Keratinocyte (primary cell): ENCODE results near the gene MED12. TPM values are rescaled to one million over a fixed set of nuclear protein-coding genes. Genes with fewer than 3 reads are reported as not detected.

Source experiments
- DNase-seq: peaks from one replicate; pipeline ENCODE4 v3.0.0-alpha.2; 2011; ENCODE audit warnings: low read depth, missing footprints, low spot score
- FAIRE-seq: peaks from 2 replicates; lab custom pipeline; 2011; peaks lifted over from hg19 to GRCh38; lab: Jason Lieb, UNC
- H2AFZ ChIP-seq: 2 replicates; pipeline ENCODE4 v1.6.0; 2012; ENCODE audit warnings: low read length, control low read depth, inconsistent platforms; ENCODE audit not compliant: control insufficient read depth
- H3K27ac ChIP-seq: 2 replicates; pipeline ENCODE4 v1.5.1; 2011; ENCODE audit warnings: low read length; ENCODE audit not compliant: control insufficient read depth, insufficient read depth
- H3K27me3 ChIP-seq: 3 replicates; pipeline ENCODE4 v1.6.0; 2011; ENCODE audit warnings: low read length; ENCODE audit not compliant: control insufficient read depth, insufficient read depth; ENCODE audit errors: extremely low read depth
- H3K36me3 ChIP-seq, 2 experiments: 2 replicates in 1 of 2; 3 replicates in 1 of 2; pipeline ENCODE4 v1.5.1; 2011; ENCODE audit warnings: low read length in 2 of 2, mild to moderate bottlenecking in 1 of 2; ENCODE audit not compliant: control insufficient read depth in 2 of 2, insufficient read depth in 2 of 2; ENCODE audit errors: extremely low read depth in 1 of 2
- H3K4me1 ChIP-seq: 3 replicates; pipeline ENCODE4 v1.5.1; 2011; ENCODE audit warnings: low read length; ENCODE audit not compliant: control insufficient read depth, insufficient read depth; ENCODE audit errors: extremely low read depth
- H3K4me2 ChIP-seq: 3 replicates; pipeline ENCODE4 v1.6.0; 2011; ENCODE audit warnings: low read depth, low read length; ENCODE audit not compliant: control insufficient read depth, insufficient read depth; ENCODE audit errors: extremely low read depth
- H3K4me3 ChIP-seq, 3 experiments: fragments of 200-600 bp in 1 of 3; sonication (generic) in 1 of 3; 2 replicates in 2 of 3; 3 replicates in 1 of 3; pipeline ENCODE4 v1.5.1; 2011 to 2016; ENCODE audit warnings: low read length in 3 of 3, mild to moderate bottlenecking in 3 of 3, control low read depth in 2 of 3, inconsistent platforms in 1 of 3, low read depth in 1 of 3, mixed read lengths in 1 of 3, mixed run types in 1 of 3, moderate library complexity in 1 of 3; ENCODE audit not compliant: control insufficient read depth in 2 of 3, insufficient read depth in 2 of 3; ENCODE audit errors: extremely low read depth in 1 of 3
- H3K79me2 ChIP-seq: 2 replicates; pipeline ENCODE4 v1.6.0; 2012; ENCODE audit warnings: low read length; ENCODE audit not compliant: control insufficient read depth, insufficient read depth
- H3K9ac ChIP-seq: 3 replicates; pipeline ENCODE4 v1.6.0; 2011; ENCODE audit warnings: low read length; ENCODE audit not compliant: control insufficient read depth, insufficient read depth; ENCODE audit errors: extremely low read depth
- H3K9me1 ChIP-seq: 3 replicates; pipeline ENCODE4 v1.6.0; 2011; ENCODE audit warnings: low read length; ENCODE audit not compliant: control insufficient read depth, insufficient read depth; ENCODE audit errors: extremely low read depth
- H3K9me3 ChIP-seq: 2 replicates; pipeline ENCODE4 v1.5.1; 2012; ENCODE audit warnings: low read depth, low read length; ENCODE audit not compliant: control insufficient read depth
- H4K20me1 ChIP-seq: 3 replicates; pipeline ENCODE4 v1.6.0; 2011; ENCODE audit warnings: low read length; ENCODE audit not compliant: control insufficient read depth, insufficient read depth; ENCODE audit errors: extremely low read depth
- EZH2 ChIP-seq: IDR thresholded peaks from one replicate; pipeline ENCODE4 v1.6.1; 2012; ENCODE audit warnings: inconsistent platforms, mild to moderate bottlenecking, low read length, moderate library complexity
- dilution Hi-C: fragments of 300-500 bp; cut with MboI; formaldehyde crosslinking; loops from one replicate; pipeline ENCODE4 v1.7.0; 2020; ENCODE audit warnings: low sequenced_read_pairs; ENCODE audit not compliant: extremely low pct_ligation_motif_present
- polyA plus RNA-seq, 5 experiments: library from polyadenylated mRNA; depleted of rRNA in 3 of 5; stranded (reverse) in 3 of 5; stranded (forward) in 1 of 5; unstranded in 1 of 5; fragments of >200 nt; gene quantifications; 1 replicate in 1 of 5; 2 replicates in 3 of 5; 3 replicates in 1 of 5; pipeline versions ENCODE4 v1.2.1 to v1.2.3, GENCODE V29; 2011 to 2012; ENCODE audit warnings: missing spikeins in 2 of 5, low read depth in 1 of 5, low replicate concordance in 1 of 5
- TF ChIP-seq, protein P1 (sequence below), 3 experiments: IDR thresholded peaks in 1 of 3; conservative IDR thresholded peaks in 1 of 3; optimal IDR thresholded peaks in 1 of 3; 2 replicates in 2 of 3; 3 replicates in 1 of 3; pipeline versions ENCODE3 to v1.5.1; 2011; ENCODE audit warnings: low read length in 3 of 3, mild to moderate bottlenecking in 3 of 3, moderate library complexity in 2 of 3, control low read depth in 1 of 3, inconsistent platforms in 1 of 3; ENCODE audit not compliant: insufficient read depth in 2 of 3; ENCODE audit errors: extremely low read depth in 1 of 3

MED12 gene
- polyA plus RNA-seq, 1 donor (not counting 4 experiments of a cell fraction or from before 2014, with no cell fraction given) = 4.2 TPM

DNA sequence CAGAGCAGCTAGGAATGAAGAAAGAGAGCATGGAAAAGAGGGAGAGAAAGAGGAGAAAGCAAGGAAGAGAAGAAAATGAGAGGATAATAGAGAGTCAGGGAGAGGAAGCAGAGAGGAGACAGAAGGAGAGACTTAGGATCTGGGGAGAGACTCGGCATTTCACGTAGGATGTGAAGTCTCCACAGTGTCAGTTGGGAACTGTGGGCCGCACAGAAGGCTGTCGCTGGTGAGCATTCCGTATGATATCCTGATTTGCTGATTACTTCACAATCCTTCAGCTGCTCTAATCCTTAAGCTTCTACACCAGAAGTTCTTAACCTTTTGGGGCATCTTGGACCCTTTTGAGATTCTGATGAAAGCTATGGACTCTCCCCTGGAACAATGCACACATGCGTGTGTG, 40.2 kb downstream of the MED12 start:
- DNase-seq = no peak

DNA sequence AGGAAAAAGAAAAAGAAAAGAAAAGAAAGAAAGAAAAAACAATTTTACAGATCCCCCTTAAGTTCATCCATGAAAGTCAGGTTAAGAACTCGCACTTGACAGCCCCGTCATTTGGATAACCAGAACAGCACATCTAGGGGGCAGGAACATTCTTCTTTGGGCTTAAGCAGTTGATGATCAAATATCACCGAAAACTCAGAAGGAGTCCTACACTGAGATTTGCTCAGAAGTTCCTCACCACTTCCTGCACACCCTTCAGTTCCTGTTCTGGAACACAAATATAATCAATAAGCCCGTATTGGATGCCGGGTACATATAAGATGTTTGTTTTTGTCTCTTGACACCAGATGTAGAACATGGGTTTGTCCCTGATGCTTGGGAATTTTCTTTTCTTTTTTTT, 40.9 kb downstream of the MED12 start:
- Histone ChIP-seq H3K36me3 (no peaks in the 10 kb centered on the region), H3K79me2 (no peaks in the 10 kb centered on the region), H3K4me3 (no peak overlapping the region), H4K20me1 (no peaks in the 10 kb centered on the region), H3K27ac (no peak overlapping the region), H3K9me3 (no peaks in the 10 kb centered on the region), H3K27me3 (no peaks in the 10 kb centered on the region), H3K9me1 (no peaks in the 10 kb centered on the region), H3K9ac (no peak overlapping the region), H2AFZ (no peak overlapping the region), H3K4me1 (no peaks in the 10 kb centered on the region), H3K4me2 (no peak overlapping the region)
- FAIRE-seq (no peak), DNase-seq (no peak)
- dilution Hi-C loops = no loop called here
- no peak for TF ChIP-seq EZH2

More for the DNA sequence above, 40.2 kb downstream of the MED12 start:
- Histone ChIP-seq H3K9ac (no peak overlapping the region), H2AFZ (no peak overlapping the region), H3K4me2 (no peak overlapping the region), H4K20me1 (no peaks in the 10 kb centered on the region), H3K4me3 (no peak overlapping the region), H3K9me1 (no peaks in the 10 kb centered on the region), H3K27ac (no peak overlapping the region), H3K27me3 (no peaks in the 10 kb centered on the region), H3K36me3 (no peaks in the 10 kb centered on the region), H3K9me3 (no peaks in the 10 kb centered on the region), H3K4me1 (no peaks in the 10 kb centered on the region), H3K79me2 (no peaks in the 10 kb centered on the region)
- dilution Hi-C loops = no loop called here
- no peak for FAIRE-seq
- TF ChIP-seq, protein P1, sequence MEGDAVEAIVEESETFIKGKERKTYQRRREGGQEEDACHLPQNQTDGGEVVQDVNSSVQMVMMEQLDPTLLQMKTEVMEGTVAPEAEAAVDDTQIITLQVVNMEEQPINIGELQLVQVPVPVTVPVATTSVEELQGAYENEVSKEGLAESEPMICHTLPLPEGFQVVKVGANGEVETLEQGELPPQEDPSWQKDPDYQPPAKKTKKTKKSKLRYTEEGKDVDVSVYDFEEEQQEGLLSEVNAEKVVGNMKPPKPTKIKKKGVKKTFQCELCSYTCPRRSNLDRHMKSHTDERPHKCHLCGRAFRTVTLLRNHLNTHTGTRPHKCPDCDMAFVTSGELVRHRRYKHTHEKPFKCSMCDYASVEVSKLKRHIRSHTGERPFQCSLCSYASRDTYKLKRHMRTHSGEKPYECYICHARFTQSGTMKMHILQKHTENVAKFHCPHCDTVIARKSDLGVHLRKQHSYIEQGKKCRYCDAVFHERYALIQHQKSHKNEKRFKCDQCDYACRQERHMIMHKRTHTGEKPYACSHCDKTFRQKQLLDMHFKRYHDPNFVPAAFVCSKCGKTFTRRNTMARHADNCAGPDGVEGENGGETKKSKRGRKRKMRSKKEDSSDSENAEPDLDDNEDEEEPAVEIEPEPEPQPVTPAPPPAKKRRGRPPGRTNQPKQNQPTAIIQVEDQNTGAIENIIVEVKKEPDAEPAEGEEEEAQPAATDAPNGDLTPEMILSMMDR (optimal IDR thresholded peaks at IDR 0.05 in 1 of 3, IDR thresholded peaks at IDR 0.05 in 1 of 3, conservative IDR thresholded peaks at IDR 0.05 in 1 of 3; ENCODE audit: extremely low read depth in 1 of 3, insufficient read depth in 2 of 3, low read length in 3 of 3) = no peak
- no peak for TF ChIP-seq EZH2

DNA sequence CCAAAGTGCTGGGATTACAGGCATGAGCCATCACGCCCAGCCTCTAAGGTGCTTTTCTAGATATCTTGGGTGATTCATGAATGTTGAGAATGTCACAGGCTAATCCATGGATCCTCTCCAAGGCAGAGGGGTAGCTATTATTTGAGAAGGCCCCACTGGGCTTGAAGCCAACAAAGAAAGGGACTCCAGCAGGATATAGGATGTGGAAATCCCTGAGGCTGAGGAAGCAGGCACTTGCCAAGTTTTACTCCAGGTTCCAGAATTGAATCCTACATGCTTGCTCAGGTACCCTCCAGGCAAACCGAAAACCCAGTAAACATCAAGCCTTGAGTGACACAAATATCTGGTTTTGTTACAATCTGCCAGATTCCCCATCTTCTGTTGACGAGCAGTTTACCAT, 42.1 kb downstream of the MED12 start:
- no peaks in the 10 kb centered on the region for H3K9me1 ChIP-seq
- no peaks in the 10 kb centered on the region for H3K27me3 ChIP-seq
- no peaks in the 10 kb centered on the region for H3K79me2 ChIP-seq
- dilution Hi-C loops = no loop called here
- no peaks in the 10 kb centered on the region for H3K36me3 ChIP-seq
- no peaks in the 10 kb centered on the region for H4K20me1 ChIP-seq
- DNase-seq (no peak), FAIRE-seq (no peak)
- no peak overlapping the region for H2AFZ ChIP-seq
- TF ChIP-seq EZH2 = no peak
- TF ChIP-seq, protein P1 (optimal IDR thresholded peaks at IDR 0.05 in 1 of 3, IDR thresholded peaks at IDR 0.05 in 1 of 3, conservative IDR thresholded peaks at IDR 0.05 in 1 of 3; ENCODE audit: extremely low read depth in 1 of 3, insufficient read depth in 2 of 3, low read length in 3 of 3) = no peak
- H3K9me3 ChIP-seq = no peaks in the 10 kb centered on the region
- H3K27ac ChIP-seq = no peak overlapping the region
- H3K4me1 ChIP-seq = no peaks in the 10 kb centered on the region
- H3K4me3 ChIP-seq = no peak overlapping the region
- no peak overlapping the region for H3K4me2 ChIP-seq
- H3K9ac ChIP-seq = no peak overlapping the region
